ENCODE results near the gene CHD6.

GRCh38 chr20:41507436-41507835 is 110.7 kb downstream of the CHD6 start:
- no peak for TF ChIP-seq EZH2 (IDR thresholded peaks at IDR 0.05; ENCODE audit: insufficient read depth, poor library complexity, severe bottlenecking)
- TF ChIP-seq EZH2phosphoT487 (IDR thresholded peaks at IDR 0.05; ENCODE audit: insufficient read depth, low read depth) = no peak
